ENCODE data around the gene SELENON.

The SELENON gene

GRCh38 chr1:25765136-25765922 lies 34.7 kb upstream of the SELENON start:
- no peak for DNase-seq (ENCODE audit: low spot score)
- in situ Hi-C loops (cut with MboI; ENCODE audit: low pct_unique_long_range_greater_than_20kb, low sequenced_read_pairs, unreplicated experiment) = no loop called here
- no peak for TF ChIP-seq CTCF (IDR thresholded peaks at IDR 0.05; ENCODE audit: extremely low read depth, insufficient read depth, missing control alignments)

GRCh38 chr1:25765923-25766589 lies 33.9 kb upstream of the SELENON start:
- in situ Hi-C loops (cut with MboI; ENCODE audit: low pct_unique_long_range_greater_than_20kb, low sequenced_read_pairs, unreplicated experiment) = no loop called here
- DNase-seq (ENCODE audit: low spot score) = no peak
- no peak for TF ChIP-seq CTCF (IDR thresholded peaks at IDR 0.05; ENCODE audit: extremely low read depth, insufficient read depth, missing control alignments)

- no peak for DNase-seq (ENCODE audit: low spot score)
- no peak for TF ChIP-seq CTCF (IDR thresholded peaks at IDR 0.05; ENCODE audit: extremely low read depth, insufficient read depth, missing control alignments)
- in situ Hi-C loops (cut with MboI; ENCODE audit: low pct_unique_long_range_greater_than_20kb, low sequenced_read_pairs, unreplicated experiment) = no loop called here
Measured at GRCh38 chr1:25766721-25767436, 33.1 kb upstream of the SELENON start.

- DNase-seq (ENCODE audit: low spot score) = no peak
- no peak for TF ChIP-seq CTCF (IDR thresholded peaks at IDR 0.05; ENCODE audit: extremely low read depth, insufficient read depth, missing control alignments)
- in situ Hi-C loops (cut with MboI; ENCODE audit: low pct_unique_long_range_greater_than_20kb, low sequenced_read_pairs, unreplicated experiment) = no loop called here
Measured at GRCh38 chr1:25767437-25767770, 32.6 kb upstream of the SELENON start.

- TF ChIP-seq CTCF (IDR thresholded peaks at IDR 0.05; ENCODE audit: extremely low read depth, insufficient read depth, missing control alignments) = no peak
- no peak for DNase-seq (ENCODE audit: low spot score)
- in situ Hi-C loops (cut with MboI; ENCODE audit: low pct_unique_long_range_greater_than_20kb, low sequenced_read_pairs, unreplicated experiment) = no loop called here
Measured at GRCh38 chr1:25768999-25769398, 31.0 kb upstream of the SELENON start.

GRCh38 chr1:25769625-25770383 lies 30.2 kb upstream of the SELENON start:
- DNase-seq (ENCODE audit: low spot score) = no peak
- no peak for TF ChIP-seq CTCF (IDR thresholded peaks at IDR 0.05; ENCODE audit: extremely low read depth, insufficient read depth, missing control alignments)
- in situ Hi-C loops (cut with MboI; ENCODE audit: low pct_unique_long_range_greater_than_20kb, low sequenced_read_pairs, unreplicated experiment) = no loop called here
